ENCODE data around the gene REG1B. TPM values are rescaled to one million over a fixed set of nuclear protein-coding genes. Genes with fewer than 3 reads are reported as not detected.

REG1B gene
- total RNA-seq, 1 experiment from 2014 or later, result not detected

GRCh38 chr2:79124907-79125720 is 37.3 kb upstream of the REG1B start:
- Mint-ChIP-seq H3K4me1 (ENCODE audit: low read depth, unreplicated experiment) (no peaks in the 10 kb centered on the region), H3K4me3 (ENCODE audit: unreplicated experiment) (no peak overlapping the region), H3K9me3 (ENCODE audit: unreplicated experiment) (no peaks in the 10 kb centered on the region), H3K27me3 (ENCODE audit: insufficient read depth, unreplicated experiment) (peaks cover 7% of the 10 kb centered on the region), H3K27ac (ENCODE audit: unreplicated experiment) (no peak overlapping the region), H3K36me3 (ENCODE audit: insufficient read depth, unreplicated experiment) (no peaks in the 10 kb centered on the region)
- ChIA-PET CTCF (no interaction called here), POLR2A (no interaction called here)
- no peak for TF ChIP-seq CTCF (IDR thresholded peaks at IDR 0.05; ENCODE audit: insufficient read depth in 1 of 2, low read depth in 1 of 2, low read length in 1 of 2, severe bottlenecking in 1 of 2, unreplicated experiment in 1 of 2)
- intact Hi-C loops (cut with micrococcal nuclease; ENCODE audit: unreplicated experiment), result no loop called here
- Histone ChIP-seq H3K27me3 (replicated peaks; ENCODE audit: control insufficient read depth, insufficient read depth, low read length) (no peaks in the 10 kb centered on the region), H3K4me1 (no peaks in the 10 kb centered on the region), H3K36me3 (ENCODE audit: control insufficient read depth, insufficient read depth, low read length) (no peaks in the 10 kb centered on the region), H3K9me3 (no peaks in the 10 kb centered on the region), H3K4me3 (ENCODE audit: low read depth, low read length) (no peak overlapping the region)
- DNase-seq, result no peak
- BruUV-seq (replicated peaks), result no TSS peak

GRCh38 chr2:79122676-79123075 is 34.9 kb upstream of the REG1B start:
- H3K4me3 Mint-ChIP-seq (ENCODE audit: unreplicated experiment), result no peak overlapping the region
- CTCF ChIA-PET, result no interaction called here
- BruUV-seq (replicated peaks), result no TSS peak
- H3K27ac Mint-ChIP-seq (ENCODE audit: unreplicated experiment), result no peak overlapping the region
- no peak for DNase-seq
- POLR2A ChIA-PET, result no interaction called here
- no peaks in the 10 kb centered on the region for H3K27me3 ChIP-seq (replicated peaks; ENCODE audit: control insufficient read depth, insufficient read depth, low read length)
- no peak for TF ChIP-seq CTCF (IDR thresholded peaks at IDR 0.05; ENCODE audit: insufficient read depth in 1 of 2, low read depth in 1 of 2, low read length in 1 of 2, severe bottlenecking in 1 of 2, unreplicated experiment in 1 of 2)
- no peak overlapping the region for H3K4me3 ChIP-seq (ENCODE audit: low read depth, low read length)
- no peaks in the 10 kb centered on the region for H3K4me1 ChIP-seq
- H3K9me3 ChIP-seq, result no peaks in the 10 kb centered on the region
- no peaks in the 10 kb centered on the region for H3K36me3 ChIP-seq (ENCODE audit: control insufficient read depth, insufficient read depth, low read length)
- H3K9me3 Mint-ChIP-seq (ENCODE audit: unreplicated experiment), result no peaks in the 10 kb centered on the region
- H3K4me1 Mint-ChIP-seq (ENCODE audit: low read depth, unreplicated experiment), result no peaks in the 10 kb centered on the region
- H3K36me3 Mint-ChIP-seq (ENCODE audit: insufficient read depth, unreplicated experiment), result no peaks in the 10 kb centered on the region
- intact Hi-C loops (cut with micrococcal nuclease; ENCODE audit: unreplicated experiment), result no loop called here
- H3K27me3 Mint-ChIP-seq (ENCODE audit: insufficient read depth, unreplicated experiment), result peaks cover 7% of the 10 kb centered on the region

GRCh38 chr2:79120194-79120713 is 32.5 kb upstream of the REG1B start, which contains the start of gene REG1A:
TSS of gene REG1A (plus strand) at chr2:79120488. CDS start at chr2:79120862, 374 bp downstream.
- ChIA-PET POLR2A (no interaction called here), CTCF (no interaction called here)
- Histone ChIP-seq H3K4me3 (ENCODE audit: low read depth, low read length) (no peak within 1 kb of the TSS), H3K4me1 (no peaks in the 10 kb centered on the region), H3K36me3 (ENCODE audit: control insufficient read depth, insufficient read depth, low read length) (no peaks in the 10 kb centered on the region), H3K9me3 (no peaks in the 10 kb centered on the region), H3K27me3 (replicated peaks; ENCODE audit: control insufficient read depth, insufficient read depth, low read length) (no peaks in the 10 kb centered on the region)
- intact Hi-C loops (cut with micrococcal nuclease; ENCODE audit: unreplicated experiment), result no loop called here
- H3K4me3 Mint-ChIP-seq (ENCODE audit: unreplicated experiment), result no peak within 1 kb of the TSS
- H3K36me3 Mint-ChIP-seq (ENCODE audit: insufficient read depth, unreplicated experiment), result no peaks in the 10 kb centered on the region
- DNase-seq, result no peak
- BruUV-seq (replicated peaks), result no TSS peak
- H3K9me3 Mint-ChIP-seq (ENCODE audit: unreplicated experiment), result no peaks in the 10 kb centered on the region
- H3K27ac Mint-ChIP-seq (ENCODE audit: unreplicated experiment), result no peak within 1 kb of the TSS
- no peak for TF ChIP-seq CTCF (IDR thresholded peaks at IDR 0.05; ENCODE audit: insufficient read depth in 1 of 2, low read depth in 1 of 2, low read length in 1 of 2, severe bottlenecking in 1 of 2, unreplicated experiment in 1 of 2)
- no peaks in the 10 kb centered on the region for H3K4me1 Mint-ChIP-seq (ENCODE audit: low read depth, unreplicated experiment)
- H3K27me3 Mint-ChIP-seq (ENCODE audit: insufficient read depth, unreplicated experiment), result peaks cover 3% of the 10 kb centered on the region

Data from Caco-2 (cell line).